DOHH2 (cell line): ENCODE measurements around the gene UFD1.
"Not testable (repeated sequence)": the region's sequence is repeated elsewhere in the genome, so short reads cannot be mapped to it uniquely, and the experiment has no call there.

Experiments
- H3F3A ChIP-seq: fragments of 200-600 bp; sonication (generic), shearing (Covaris generic); 2 replicates; pipeline ENCODE4 v1.6.0; 2016; ENCODE audit warnings: antibody characterized with exemption, mild to moderate bottlenecking; ENCODE audit not compliant: control insufficient read depth, insufficient read depth
- H3K27ac ChIP-seq: fragments of 200-600 bp; sonication (generic); 2 replicates; pipeline ENCODE4 v1.5.1; 2014; ENCODE audit warnings: low read depth, mild to moderate bottlenecking, low read length, moderate library complexity
- H3K27me3 ChIP-seq: fragments of 200-600 bp; sonication (generic); 2 replicates; pipeline ENCODE4 v1.6.1; 2014; ENCODE audit warnings: mild to moderate bottlenecking, low read length, mixed read lengths; ENCODE audit not compliant: control insufficient read depth
- H3K36me3 ChIP-seq: fragments of 200-600 bp; sonication (generic); 2 replicates; pipeline ENCODE4 v1.6.1; 2014; ENCODE audit warnings: mild to moderate bottlenecking, low read length, moderate library complexity, mixed read lengths; ENCODE audit not compliant: control insufficient read depth
- H3K4me1 ChIP-seq: fragments of 200-600 bp; sonication (generic); 2 replicates; pipeline ENCODE4 v1.6.1; 2014; ENCODE audit warnings: mild to moderate bottlenecking, low read length, mixed read lengths; ENCODE audit not compliant: control insufficient read depth
- H3K4me2 ChIP-seq: fragments of 200-600 bp; sonication (generic); 2 replicates; pipeline ENCODE4 v1.6.0; 2014; ENCODE audit warnings: mild to moderate bottlenecking, low read length, moderate library complexity
- H3K4me3 ChIP-seq: fragments of 200-600 bp; sonication (generic); 2 replicates; pipeline ENCODE4 v1.5.1; 2014; ENCODE audit warnings: mild to moderate bottlenecking, low read length, mixed read lengths
- H3K79me2 ChIP-seq: fragments of 200-600 bp; sonication (generic); 2 replicates; pipeline ENCODE4 v1.6.1; 2014; ENCODE audit warnings: mild to moderate bottlenecking, low read length, mixed read lengths; ENCODE audit not compliant: control insufficient read depth
- H3K9me2 ChIP-seq: fragments of 200-600 bp; sonication (generic); replicated peaks from 2 replicates; pipeline ENCODE4 v1.6.1; 2014; ENCODE audit warnings: mild to moderate bottlenecking, low read length, mixed read lengths; ENCODE audit not compliant: control insufficient read depth
- H3K9me3 ChIP-seq: fragments of 200-600 bp; sonication (generic); 2 replicates; pipeline ENCODE4 v1.6.1; 2014; ENCODE audit warnings: antibody characterized with exemption, low read length, mixed read lengths; ENCODE audit not compliant: control insufficient read depth, insufficient read depth
- H4K20me1 ChIP-seq: fragments of 200-600 bp; sonication (generic); 2 replicates; pipeline ENCODE4 v1.6.0; 2014; ENCODE audit warnings: low read depth, mild to moderate bottlenecking, antibody characterized with exemption, low read length, moderate library complexity; ENCODE audit not compliant: control insufficient read depth, insufficient read depth
- EZH2phosphoT487 ChIP-seq: fragments of 200-600 bp; sonication (generic); IDR thresholded peaks from 2 replicates; pipeline ENCODE4 v1.6.1; 2017; ENCODE audit warnings: borderline replicate concordance, mild to moderate bottlenecking, antibody characterized with exemption, low read length, moderate library complexity, mixed read lengths
- TF ChIP-seq, protein P1 (sequence below): fragments of 200-600 bp; sonication (generic); IDR thresholded peaks from one replicate; pipeline ENCODE4 v1.5.1; 2014; ENCODE audit warnings: antibody characterized with exemption, mild to moderate bottlenecking, low read depth, low read length; ENCODE audit not compliant: poor library complexity, severe bottlenecking

Gene UFD1

GRCh38 chr22:19448076-19448607 lies 30.9 kb downstream of the UFD1 start:
- TF ChIP-seq EZH2phosphoT487, result no peak
- TF ChIP-seq, protein P1, sequence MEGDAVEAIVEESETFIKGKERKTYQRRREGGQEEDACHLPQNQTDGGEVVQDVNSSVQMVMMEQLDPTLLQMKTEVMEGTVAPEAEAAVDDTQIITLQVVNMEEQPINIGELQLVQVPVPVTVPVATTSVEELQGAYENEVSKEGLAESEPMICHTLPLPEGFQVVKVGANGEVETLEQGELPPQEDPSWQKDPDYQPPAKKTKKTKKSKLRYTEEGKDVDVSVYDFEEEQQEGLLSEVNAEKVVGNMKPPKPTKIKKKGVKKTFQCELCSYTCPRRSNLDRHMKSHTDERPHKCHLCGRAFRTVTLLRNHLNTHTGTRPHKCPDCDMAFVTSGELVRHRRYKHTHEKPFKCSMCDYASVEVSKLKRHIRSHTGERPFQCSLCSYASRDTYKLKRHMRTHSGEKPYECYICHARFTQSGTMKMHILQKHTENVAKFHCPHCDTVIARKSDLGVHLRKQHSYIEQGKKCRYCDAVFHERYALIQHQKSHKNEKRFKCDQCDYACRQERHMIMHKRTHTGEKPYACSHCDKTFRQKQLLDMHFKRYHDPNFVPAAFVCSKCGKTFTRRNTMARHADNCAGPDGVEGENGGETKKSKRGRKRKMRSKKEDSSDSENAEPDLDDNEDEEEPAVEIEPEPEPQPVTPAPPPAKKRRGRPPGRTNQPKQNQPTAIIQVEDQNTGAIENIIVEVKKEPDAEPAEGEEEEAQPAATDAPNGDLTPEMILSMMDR, result no peak
- H3K36me3 ChIP-seq, result peaks cover 71% of the 10 kb centered on the region
- peak overlapping the region; percentile 78 for H3K27ac ChIP-seq
- no peaks in the 10 kb centered on the region for H3K9me3 ChIP-seq
- no peaks in the 10 kb centered on the region for H3K27me3 ChIP-seq
- H3K4me1 ChIP-seq, result peaks cover 24% of the 10 kb centered on the region
- H3K4me2 ChIP-seq, result peak overlapping the region; percentile 98
- no peaks in the 10 kb centered on the region for H3K9me2 ChIP-seq
- peaks cover 65% of the 10 kb centered on the region for H3K79me2 ChIP-seq
- 0 out of 2 replicates have a peak, but pooled peaks cover 9% of the 10 kb centered on the region for H4K20me1 ChIP-seq
- peak overlapping the region; percentile 97 for H3K4me3 ChIP-seq
- peaks cover 10% of the 10 kb centered on the region; the same call in 1 of the 2 replicates for H3F3A ChIP-seq

DNA sequence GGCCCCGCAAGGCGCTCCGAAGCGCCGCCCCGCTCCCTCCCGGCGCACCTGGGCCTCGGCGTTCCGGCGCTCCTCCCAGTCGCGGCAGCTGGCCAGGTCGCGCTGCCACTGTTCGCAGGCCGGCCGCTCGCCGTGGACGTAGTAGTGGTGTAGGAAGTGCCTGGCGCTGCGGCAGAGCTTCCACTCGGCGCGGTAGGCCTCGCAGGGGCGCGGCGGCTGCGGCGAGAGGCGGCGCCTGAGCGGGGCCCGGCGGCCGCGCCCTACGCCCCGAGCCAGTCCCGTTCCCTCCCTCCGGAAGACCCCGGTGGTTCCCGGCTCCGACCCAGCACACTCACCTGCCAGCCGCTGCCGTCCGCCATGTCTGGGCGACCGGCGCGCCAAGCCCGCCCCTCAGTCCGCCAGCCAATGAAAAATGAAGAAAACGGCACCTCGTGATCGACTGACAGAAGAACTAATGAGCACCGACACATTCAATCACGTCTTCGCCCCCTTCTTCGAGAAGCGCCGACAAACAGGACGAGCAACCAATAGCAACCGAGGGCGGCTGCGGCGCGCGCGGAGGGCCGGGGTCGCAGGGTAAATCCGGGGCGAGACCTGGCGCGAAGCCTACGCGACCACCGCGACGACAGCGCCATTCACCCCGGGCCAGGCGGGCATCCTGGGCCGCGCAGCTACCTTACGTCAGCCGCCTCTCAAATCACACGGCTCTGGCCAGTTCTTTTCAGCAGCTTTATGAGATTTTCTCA lies 31.5 kb downstream of the UFD1 start, which contains the start of gene C22orf39:
TSS of gene C22orf39 (minus strand) at position 382 of the 746 bp plus-strand sequence. CDS start at position 359, 23 bp downstream.
- peaks cover 24% of the 10 kb centered on the region for H3K4me1 ChIP-seq
- H3K79me2 ChIP-seq, result peaks cover 72% of the 10 kb centered on the region
- H3K9me2 ChIP-seq, result no peaks in the 10 kb centered on the region
- H3K9me3 ChIP-seq, result no peaks in the 10 kb centered on the region
- peaks cover 69% of the 10 kb centered on the region for H3K36me3 ChIP-seq
- TF ChIP-seq EZH2phosphoT487, result no peak
- TF ChIP-seq, protein P1, result no peak
- peak within 1 kb of the TSS; percentile 78 for H3K27ac ChIP-seq
- H3F3A ChIP-seq, result peaks cover 10% of the 10 kb centered on the region; the same call in 1 of the 2 replicates
- no peaks in the 10 kb centered on the region for H3K27me3 ChIP-seq
- peak within 1 kb of the TSS; percentile 97 for H3K4me3 ChIP-seq
- 0 out of 2 replicates have a peak, but pooled peaks cover 12% of the 10 kb centered on the region for H4K20me1 ChIP-seq
- H3K4me2 ChIP-seq, result peak within 1 kb of the TSS; percentile 98

- Histone ChIP-seq H3K4me2 (peak overlapping the region; percentile 98), H3K4me1 (peaks cover 24% of the 10 kb centered on the region), H3K27ac (peak overlapping the region; percentile 78), H3K79me2 (peaks cover 79% of the 10 kb centered on the region), H3K27me3 (no peaks in the 10 kb centered on the region), H3K9me2 (no peaks in the 10 kb centered on the region), H3F3A (peaks cover 10% of the 10 kb centered on the region; the same call in 1 of the 2 replicates), H4K20me1 (0 out of 2 replicates have a peak, but pooled peaks cover 12% of the 10 kb centered on the region), H3K36me3 (peaks cover 70% of the 10 kb centered on the region), H3K4me3 (peak overlapping the region; percentile 97), H3K9me3 (no peaks in the 10 kb centered on the region)
- TF ChIP-seq EZH2phosphoT487, result no peak
- TF ChIP-seq, protein P1, result no peak
Observed at GRCh38 chr22:19446603-19447329, 32.2 kb downstream of the UFD1 start.

GRCh38 chr22:19445279-19445982 lies 33.6 kb downstream of the UFD1 start:
- H3K27ac ChIP-seq, H3K9me2 ChIP-seq, H3F3A ChIP-seq, H3K9me3 ChIP-seq, H3K4me3 ChIP-seq, H3K27me3 ChIP-seq, H3K4me2 ChIP-seq: not testable (repeated sequence)
- peaks cover 24% of the 10 kb centered on the region for H3K4me1 ChIP-seq
- peaks cover 64% of the 10 kb centered on the region for H3K36me3 ChIP-seq
- H3K79me2 ChIP-seq, result peaks cover 91% of the 10 kb centered on the region
- H4K20me1 ChIP-seq, result 0 out of 2 replicates have a peak, but pooled peaks cover 12% of the 10 kb centered on the region
